Activated effector memory CD4-positive, alpha-beta T cell treated with anti-CD3 and anti-CD28 coated beads, Interleukin-2, amount 50 U/mL, for 16 hours (primary cell): ENCODE data around the gene LRCH3.

ENCODE experiments used
- DNase-seq: peaks from one replicate; pipeline ENCODE4 v3.0.0-alpha.2; 2020

Gene LRCH3

GRCh38 chr3:197791113-197791891, at the start of gene LRCH3:
LRCH3 (plus strand) TSS chr3:197791254; CDS start chr3:197791279, 25 bp downstream.
- peak; percentile 94 for DNase-seq

- DNase-seq = no peak
Measured at GRCh38 chr3:197742787-197743186, 48.3 kb upstream of the LRCH3 start.

GRCh38 chr3:197746209-197746608, 44.8 kb upstream of the LRCH3 start:
- no peak for DNase-seq

- DNase-seq = no peak
Measured at GRCh38 chr3:197746801-197747237, 44.2 kb upstream of the LRCH3 start.

- no peak for DNase-seq
Measured at GRCh38 chr3:197748597-197749314, 42.3 kb upstream of the LRCH3 start.

- no peak for DNase-seq
Measured at GRCh38 chr3:197749315-197749600, 41.8 kb upstream of the LRCH3 start.

GRCh38 chr3:197749601-197750395, 41.3 kb upstream of the LRCH3 start, which contains the start of gene FYTTD1:
FYTTD1 (plus strand) TSS chr3:197749883; CDS start chr3:197749972, 89 bp downstream.
- DNase-seq = peak; percentile 96

GRCh38 chr3:197750396-197750831, 40.6 kb upstream of the LRCH3 start:
- peak; percentile 85 for DNase-seq

- peak; percentile 78 for DNase-seq
Measured at GRCh38 chr3:197750858-197751737, 40.0 kb upstream of the LRCH3 start.

- DNase-seq = no peak
Measured at GRCh38 chr3:197752107-197752506, 38.9 kb upstream of the LRCH3 start.

- DNase-seq = no peak
Measured at GRCh38 chr3:197753263-197753662, 37.8 kb upstream of the LRCH3 start.

GRCh38 chr3:197756704-197757103, 34.4 kb upstream of the LRCH3 start:
- no peak for DNase-seq

GRCh38 chr3:197758512-197758911, 32.5 kb upstream of the LRCH3 start:
- no peak for DNase-seq

GRCh38 chr3:197761784-197762183, 29.3 kb upstream of the LRCH3 start:
- DNase-seq = no peak

GRCh38 chr3:197775317-197775716, 15.7 kb upstream of the LRCH3 start:
- DNase-seq = no peak

GRCh38 chr3:197782230-197782629, 8.8 kb upstream of the LRCH3 start:
- DNase-seq = no peak

GRCh38 chr3:197784019-197784585, 7.0 kb upstream of the LRCH3 start:
- DNase-seq = no peak

- no peak for DNase-seq
Measured at GRCh38 chr3:197787412-197787811, 3.6 kb upstream of the LRCH3 start.

- DNase-seq = no peak
Measured at GRCh38 chr3:197789309-197789708, 1.7 kb upstream of the LRCH3 start.

- DNase-seq = no peak
Measured at GRCh38 chr3:197790033-197790432, 1.0 kb upstream of the LRCH3 start.

- peak; percentile 73 for DNase-seq
Measured at GRCh38 chr3:197791892-197792647, 1.0 kb downstream of the LRCH3 start.
